Stimulated activated CD4-positive, alpha-beta T cell treated with anti-CD3 and anti-CD28 coated beads, Interleukin-12 subunit alpha, Interleukin-12 subunit beta, amount 100 ng/mL, for 48 hours (primary cell): ENCODE measurements around the gene NKD2.
"Not testable (repeated sequence)": the region's sequence is repeated elsewhere in the genome, so short reads cannot be mapped to it uniquely, and the experiment has no call there.

Source experiments
- DNase-seq, 3 donors: peaks; one replicate each; pipeline ENCODE4 v3.0.0-alpha.2; 2020; ENCODE audit warnings: low read depth in 2 of 3, low spot score in 1 of 3

NKD2 gene

DNA sequence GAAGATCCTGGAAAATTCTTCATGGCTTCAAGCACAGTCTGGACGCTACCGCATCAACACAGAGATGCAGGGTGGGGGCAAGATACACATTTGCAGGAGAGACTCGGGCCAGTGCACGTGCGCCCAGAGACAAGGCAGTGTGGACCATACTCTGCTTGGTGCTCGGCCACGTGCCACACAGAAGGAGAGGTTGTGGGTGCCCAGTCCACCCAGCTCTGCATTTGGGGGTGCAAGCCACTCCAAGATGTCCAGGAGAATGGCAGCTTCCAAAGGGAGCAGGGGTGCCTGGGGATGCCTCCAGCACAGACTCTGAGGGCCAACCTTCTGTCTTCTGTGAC, 4.3 kb downstream of the NKD2 start:
- DNase-seq: no peak

DNA sequence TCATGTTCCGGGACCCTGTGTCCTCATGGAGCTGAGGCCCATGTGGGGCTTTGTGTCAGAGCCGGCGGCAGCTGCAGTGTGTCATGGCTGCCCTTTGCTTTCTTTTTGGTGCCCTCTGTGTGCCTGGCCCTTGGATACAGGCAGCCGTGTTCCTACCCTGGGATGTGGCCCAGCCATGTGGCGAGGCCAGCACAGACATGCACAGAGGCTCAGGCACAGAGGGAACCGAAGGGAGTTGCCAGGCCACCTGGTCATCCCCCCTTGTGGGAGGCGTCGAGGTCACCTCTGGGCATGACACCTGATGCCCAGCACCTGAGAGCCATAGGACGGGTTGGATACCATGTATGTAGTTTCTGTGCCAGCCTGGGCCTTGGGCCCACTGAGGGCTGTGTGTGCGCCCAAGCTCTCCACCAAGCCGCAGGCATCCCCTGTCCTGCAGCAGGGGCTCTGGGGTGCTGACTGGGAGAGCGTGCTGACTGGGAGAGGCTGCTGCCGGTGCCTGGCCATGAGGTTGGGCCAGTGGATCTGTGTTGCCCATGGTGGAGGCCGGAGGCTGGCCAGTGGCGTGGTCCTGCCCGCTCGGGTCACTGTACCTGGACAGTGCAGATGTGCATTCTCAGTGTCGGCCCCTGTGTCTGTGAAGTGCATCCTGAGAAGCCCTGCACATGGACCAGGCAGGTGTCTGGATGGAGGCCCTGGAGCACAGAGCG, 4.8 kb downstream of the NKD2 start:
- DNase-seq: no peak

GRCh38 chr5:1013948-1014301, 5.3 kb downstream of the NKD2 start:
- DNase-seq: no peak

DNA sequence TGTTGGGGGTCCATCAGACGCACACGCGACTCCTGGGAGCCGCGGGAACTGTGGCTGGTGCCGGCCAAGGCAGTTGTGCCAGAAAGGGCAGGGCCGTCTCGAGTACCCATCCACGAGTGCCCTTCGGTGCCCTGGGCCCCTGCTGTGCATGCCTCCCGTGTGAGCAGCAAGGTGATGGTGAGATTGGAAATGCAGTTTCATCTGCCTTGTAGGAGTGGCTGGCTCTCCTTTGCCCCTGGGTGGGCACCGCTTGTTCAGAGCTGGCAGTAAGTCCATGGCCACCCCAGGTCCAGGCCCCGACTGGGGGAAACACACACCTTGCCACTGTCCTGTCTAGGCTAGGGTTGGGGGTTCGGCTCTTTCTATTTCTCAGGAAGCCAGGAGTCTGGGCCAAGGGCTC, 5.7 kb downstream of the NKD2 start:
- no peak for DNase-seq

- no peak for DNase-seq
These were observed 6.2 kb downstream of the NKD2 start for GRCh38 chr5:1014781-1015221.

- no peak for DNase-seq
These were observed 6.9 kb downstream of the NKD2 start for GRCh38 chr5:1015507-1015906.

GRCh38 chr5:1016036-1016435, 7.4 kb downstream of the NKD2 start:
- DNase-seq: no peak

DNA sequence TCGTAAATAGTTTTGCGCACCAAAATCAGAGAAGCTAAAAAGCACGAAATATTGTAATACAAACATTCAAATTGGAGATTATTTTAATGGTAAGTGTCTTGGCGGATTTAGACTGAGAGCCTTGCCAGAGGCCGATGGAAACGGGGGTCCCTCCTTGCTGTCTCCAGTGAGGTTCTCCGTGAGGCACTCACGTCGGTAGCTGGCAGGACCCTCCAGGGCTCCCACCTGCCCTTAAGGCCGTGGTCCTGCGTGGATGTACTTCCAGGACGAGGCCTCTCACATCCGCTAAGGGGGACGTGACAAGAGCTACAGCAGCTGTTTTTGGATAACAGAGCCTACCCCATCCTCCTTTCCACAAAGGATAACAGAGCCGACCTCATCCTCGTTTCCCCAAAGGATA, 7.9 kb downstream of the NKD2 start:
- no peak for DNase-seq

DNA sequence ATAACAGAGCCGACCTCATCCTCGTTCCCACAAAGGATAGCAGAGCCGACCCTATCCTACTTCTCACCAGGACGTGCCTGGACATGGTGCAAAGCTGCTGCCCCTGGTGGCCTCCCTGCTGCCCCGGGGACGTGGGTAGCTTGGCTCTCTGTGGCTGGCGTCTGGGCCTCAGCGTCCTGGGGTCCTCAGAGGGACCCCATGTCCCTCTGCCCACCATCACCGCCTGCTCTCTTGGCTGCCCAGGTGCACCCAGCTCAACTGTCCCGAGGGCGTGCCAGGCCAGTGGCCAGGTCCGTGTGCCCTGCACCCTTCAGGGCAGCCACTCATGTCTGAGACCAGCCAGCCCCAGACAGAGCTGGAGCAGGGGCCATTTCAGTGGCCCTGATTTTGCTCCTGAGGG, 8.5 kb downstream of the NKD2 start:
- DNase-seq: no peak

- no peak for DNase-seq
These were observed 9.3 kb downstream of the NKD2 start for GRCh38 chr5:1017691-1018455.

DNA sequence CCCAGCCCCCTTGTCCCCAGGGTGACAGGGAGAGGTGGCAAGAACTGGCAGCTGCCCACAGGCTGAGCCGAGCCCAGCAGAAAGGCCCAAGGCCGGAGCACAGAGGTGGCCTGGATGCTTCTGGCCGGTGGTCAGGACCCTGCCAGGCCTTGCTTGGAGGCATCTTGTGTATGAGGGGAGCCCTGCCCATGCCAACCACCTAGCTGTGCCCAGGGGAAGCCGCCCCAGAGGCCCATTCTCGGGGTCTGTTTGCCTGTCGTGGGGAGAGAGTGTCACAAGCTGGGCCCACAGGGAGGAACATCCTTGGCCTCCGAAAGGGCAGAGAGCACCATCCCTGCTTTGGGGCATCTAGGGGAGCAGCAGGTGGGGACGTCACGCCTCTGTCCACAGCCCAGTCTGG, 10.0 kb downstream of the NKD2 start:
- DNase-seq: no peak

DNA sequence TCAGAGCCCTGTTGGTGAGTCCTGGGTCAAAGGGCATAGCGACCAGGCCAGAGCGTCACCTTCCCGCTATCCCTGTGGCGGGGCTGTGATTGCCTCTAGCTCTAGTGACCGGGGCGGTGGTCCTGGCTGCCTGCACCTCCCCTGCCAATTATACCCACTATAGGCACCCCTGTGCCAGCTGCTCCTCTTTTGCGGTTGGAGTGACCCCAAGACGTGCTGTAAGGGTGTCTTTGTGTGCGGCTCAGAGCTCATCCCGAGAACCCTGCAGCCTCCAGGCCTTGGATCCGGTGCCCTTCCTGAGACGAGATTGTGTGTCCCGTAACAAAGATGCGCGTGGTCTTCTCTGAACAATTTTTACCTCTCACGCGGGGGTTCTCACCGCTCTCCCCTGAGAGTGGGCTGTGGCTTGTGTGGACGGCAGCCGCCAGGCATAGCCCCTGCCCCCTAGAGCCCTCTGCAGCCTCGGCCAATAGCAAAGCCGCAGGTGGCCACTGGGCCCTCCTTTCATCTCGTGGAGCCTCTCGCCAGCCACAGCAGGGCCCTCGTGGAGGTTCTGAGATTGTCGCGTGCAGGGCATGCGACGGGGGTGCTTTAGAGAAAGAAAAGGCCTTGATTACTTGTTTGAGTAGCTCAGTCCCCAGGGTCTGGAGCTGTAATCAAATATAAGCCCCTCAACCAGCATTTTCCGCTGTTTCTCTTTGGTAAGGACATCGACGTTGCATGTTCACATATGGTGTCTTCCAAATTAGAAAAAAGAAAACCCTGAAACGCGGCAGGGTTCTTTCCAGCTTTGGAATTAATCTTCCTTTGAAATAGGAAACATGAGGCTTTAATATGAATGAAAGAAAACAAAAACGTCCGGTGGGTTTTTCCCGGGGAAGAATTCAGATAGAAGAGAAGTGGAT, 10.7 kb downstream of the NKD2 start:
- DNase-seq: no peak

GRCh38 chr5:1020452-1020961, 11.9 kb downstream of the NKD2 start:
- DNase-seq: no peak

GRCh38 chr5:1021136-1021968, 12.8 kb downstream of the NKD2 start:
- DNase-seq: no peak

- DNase-seq: not testable (repeated sequence)
These were observed 13.4 kb downstream of the NKD2 start for GRCh38 chr5:1021969-1022336.

- DNase-seq: no peak
These were observed 18.4 kb downstream of the NKD2 start for GRCh38 chr5:1026700-1027621.

- DNase-seq: no peak
These were observed 19.2 kb downstream of the NKD2 start for GRCh38 chr5:1027631-1028441.

- no peak for DNase-seq
These were observed 20.1 kb downstream of the NKD2 start for GRCh38 chr5:1028481-1029281.
